GM21526 (cell line): Measurements from ENCODE around the gene SMIM41.

Experiments used
- ATAC-seq: cut with Tn5 transposase; IDR thresholded peaks from one replicate; pipeline ENCODE4 v1.9.1; 2021; ENCODE audit warnings: moderate library complexity; ENCODE audit not compliant: unreplicated experiment, low FRiP score

Gene SMIM41

DNA sequence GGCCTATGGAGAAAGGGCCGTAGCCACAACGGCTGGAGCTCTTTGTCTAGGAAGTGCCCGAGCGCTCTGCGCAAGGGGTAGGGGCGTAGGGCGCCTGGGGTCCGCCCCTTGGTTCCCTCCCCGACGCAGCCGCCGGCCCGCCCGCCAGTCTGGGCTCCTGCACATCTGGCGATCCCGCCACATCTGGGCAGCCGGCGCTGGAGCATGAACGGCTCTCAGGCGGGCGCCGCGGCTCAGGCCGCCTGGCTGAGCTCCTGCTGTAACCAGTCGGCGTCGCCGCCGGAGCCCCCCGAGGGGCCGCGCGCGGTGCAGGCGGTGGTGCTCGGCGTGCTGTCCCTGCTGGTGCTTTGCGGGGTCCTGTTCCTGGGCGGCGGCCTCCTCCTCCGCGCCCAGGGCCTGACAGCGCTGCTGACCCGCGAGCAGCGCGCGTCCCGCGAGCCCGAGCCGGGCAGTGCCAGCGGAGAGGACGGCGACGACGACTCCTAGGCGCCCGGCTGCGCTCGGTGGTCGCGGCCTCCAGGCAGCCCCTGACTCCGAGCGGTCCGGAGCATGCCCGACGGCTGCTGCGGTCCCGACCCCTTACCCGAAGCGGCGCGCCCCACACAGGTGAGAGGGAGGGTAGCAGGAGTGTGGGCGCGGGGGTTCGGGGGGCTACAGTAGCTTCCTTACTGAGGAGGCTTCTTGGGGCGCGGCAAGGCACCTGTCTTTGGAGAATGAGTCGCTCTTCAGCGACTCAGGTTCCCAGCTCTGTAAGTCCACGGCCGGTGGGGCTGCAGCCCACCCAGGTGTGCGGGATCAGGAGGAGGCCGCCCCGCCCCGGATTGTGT is at the start of gene SMIM41:
Gene SMIM41 (plus strand): TSS at position 129 of the 827 bp plus-strand sequence. CDS start 76 bp downstream, at position 205.
- ATAC-seq = no peak

GRCh38 chr12:52032446-52032803 is 47.1 kb upstream of the SMIM41 start:
- no peak for ATAC-seq

DNA sequence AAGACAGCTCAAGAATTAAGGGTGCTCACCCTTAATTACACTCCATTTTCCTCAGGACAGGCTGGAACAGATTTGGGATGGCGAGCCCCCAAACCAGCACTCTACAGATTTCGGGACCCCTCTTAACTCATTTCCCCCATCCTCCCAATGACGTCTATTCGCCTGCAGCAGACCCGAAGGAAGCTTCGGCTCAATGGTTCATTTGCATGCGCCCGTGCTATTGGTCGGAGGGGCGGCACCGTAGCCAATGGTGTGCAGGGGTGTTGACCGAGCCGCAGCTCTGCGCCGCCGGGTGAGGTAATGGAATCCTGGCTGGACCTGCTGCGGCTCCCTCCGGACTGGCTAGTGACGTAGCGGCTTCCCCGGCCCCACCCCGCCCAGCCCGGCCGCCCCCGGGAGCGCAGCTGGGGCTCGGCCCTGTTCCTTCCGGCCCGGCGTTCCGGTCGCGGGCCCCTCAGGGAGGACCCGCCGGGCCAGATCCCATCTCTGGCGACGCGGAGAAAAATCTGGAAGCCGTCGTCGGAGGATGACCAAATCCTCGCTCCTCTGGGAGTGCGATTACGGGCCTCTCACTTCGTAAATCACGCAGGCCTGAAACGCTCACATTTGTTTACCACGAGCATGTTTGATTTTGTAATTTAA is 46.6 kb upstream of the SMIM41 start:
- ATAC-seq = peak; percentile 86

GRCh38 chr12:52033446-52034140 is 45.9 kb upstream of the SMIM41 start:
- no peak for ATAC-seq

GRCh38 chr12:52035190-52035589 is 44.3 kb upstream of the SMIM41 start:
- ATAC-seq = no peak

DNA sequence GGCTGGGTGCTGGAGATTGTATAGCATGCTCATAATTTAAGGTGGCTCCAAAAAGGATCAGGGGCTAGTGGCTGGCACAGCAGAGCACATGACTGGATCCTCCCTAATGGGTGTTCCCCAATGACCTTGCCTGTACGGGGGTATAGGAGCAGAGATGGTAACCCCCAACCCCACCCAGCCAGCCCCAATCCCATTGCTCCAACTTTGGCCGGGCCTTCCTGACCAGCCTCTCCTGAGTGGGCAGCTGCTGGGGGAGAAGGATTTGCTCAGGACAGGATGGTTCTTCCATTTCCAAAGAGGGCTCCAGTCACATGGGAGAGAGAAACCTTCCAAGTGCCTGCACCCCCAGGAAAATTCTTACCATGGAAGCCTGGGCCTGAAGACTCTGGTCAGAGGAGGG is 43.6 kb upstream of the SMIM41 start:
- no peak for ATAC-seq

GRCh38 chr12:52036587-52037171 is 42.8 kb upstream of the SMIM41 start:
- ATAC-seq = no peak

GRCh38 chr12:52037248-52037861 is 42.1 kb upstream of the SMIM41 start:
- no peak for ATAC-seq

GRCh38 chr12:52038447-52038846 is 41.1 kb upstream of the SMIM41 start:
- no peak for ATAC-seq

DNA sequence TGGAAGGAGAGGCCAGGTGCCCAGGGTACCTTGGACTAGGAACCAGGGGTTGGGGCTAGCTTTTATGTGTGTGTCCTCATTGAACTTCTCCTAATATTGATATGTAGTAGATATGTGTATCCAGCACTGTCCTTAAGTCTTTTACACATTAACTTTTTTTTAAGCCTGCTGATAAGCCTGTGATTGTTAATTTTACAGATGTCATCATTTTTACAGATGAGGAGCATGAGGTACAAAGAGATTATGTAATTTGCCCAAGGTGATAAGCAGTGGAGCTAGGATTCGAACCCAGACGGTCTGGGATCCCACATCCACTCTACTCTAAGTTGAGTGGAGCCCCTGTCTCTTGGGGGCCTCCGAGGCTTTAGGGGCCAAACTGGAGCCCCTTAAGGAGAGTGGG is 38.5 kb upstream of the SMIM41 start:
- no peak for ATAC-seq

DNA sequence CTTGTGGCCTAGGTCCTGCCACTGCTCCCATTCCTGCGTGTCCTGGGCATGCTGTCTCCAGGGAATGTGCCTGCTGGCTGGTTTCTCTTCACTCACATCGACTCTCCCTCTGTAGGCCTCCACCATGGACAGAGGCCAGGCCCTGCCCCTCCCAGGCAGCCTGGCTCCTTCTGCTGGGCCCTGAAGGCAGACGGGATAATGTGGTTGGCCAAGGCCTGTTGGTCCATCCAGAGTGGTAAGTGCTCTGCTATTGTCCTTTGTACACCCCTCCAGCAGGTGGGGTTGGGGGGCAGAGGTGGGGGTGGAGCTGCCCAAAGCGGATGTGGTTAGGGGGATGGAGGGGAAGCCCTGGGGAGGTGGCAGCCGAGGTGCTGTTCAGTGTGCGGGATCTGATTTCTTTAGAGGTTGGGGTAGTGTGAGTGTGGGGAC is 37.8 kb upstream of the SMIM41 start:
- no peak for ATAC-seq

GRCh38 chr12:52042706-52043385 is 36.7 kb upstream of the SMIM41 start:
- ATAC-seq = no peak

DNA sequence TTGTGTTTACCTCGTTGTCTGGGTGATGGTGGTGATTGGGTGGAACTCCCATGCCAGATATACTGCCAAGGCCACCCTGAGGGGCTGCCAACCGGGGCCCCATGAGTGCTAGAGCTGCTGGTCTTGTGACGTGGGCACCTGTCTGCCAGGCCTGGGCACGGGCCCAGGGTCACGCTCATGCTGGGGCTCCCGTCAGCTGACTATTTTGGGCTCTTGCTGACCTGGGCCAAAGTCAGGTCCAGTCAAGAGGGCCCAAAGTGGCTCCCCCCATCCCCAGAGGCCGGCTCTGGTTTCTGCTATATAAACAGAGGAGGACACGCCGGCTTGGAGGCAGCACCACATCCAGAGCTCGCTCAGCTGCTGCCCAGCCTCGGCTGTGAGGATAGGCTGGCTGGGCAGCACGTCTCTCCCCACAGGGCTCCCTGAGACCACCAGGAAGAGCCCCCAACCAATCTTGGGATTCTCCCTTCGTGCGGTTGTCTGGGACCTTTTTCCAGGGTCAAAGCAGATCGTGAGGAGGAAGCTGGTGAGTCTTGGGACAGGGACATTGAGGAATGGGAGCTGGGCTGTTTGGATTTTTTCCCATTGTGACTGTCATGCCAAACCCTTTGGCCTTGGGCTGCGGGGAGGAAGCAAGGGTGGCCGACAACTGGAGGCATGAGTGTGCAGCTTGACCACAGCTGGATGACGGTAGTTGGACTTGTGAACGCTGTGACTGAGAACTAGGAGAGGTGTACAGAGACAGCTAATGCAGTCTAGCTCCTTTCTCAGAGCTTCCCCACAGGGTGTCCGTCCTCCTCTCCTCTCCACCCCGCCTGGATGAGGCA is 35.9 kb upstream of the SMIM41 start:
- no peak for ATAC-seq

DNA sequence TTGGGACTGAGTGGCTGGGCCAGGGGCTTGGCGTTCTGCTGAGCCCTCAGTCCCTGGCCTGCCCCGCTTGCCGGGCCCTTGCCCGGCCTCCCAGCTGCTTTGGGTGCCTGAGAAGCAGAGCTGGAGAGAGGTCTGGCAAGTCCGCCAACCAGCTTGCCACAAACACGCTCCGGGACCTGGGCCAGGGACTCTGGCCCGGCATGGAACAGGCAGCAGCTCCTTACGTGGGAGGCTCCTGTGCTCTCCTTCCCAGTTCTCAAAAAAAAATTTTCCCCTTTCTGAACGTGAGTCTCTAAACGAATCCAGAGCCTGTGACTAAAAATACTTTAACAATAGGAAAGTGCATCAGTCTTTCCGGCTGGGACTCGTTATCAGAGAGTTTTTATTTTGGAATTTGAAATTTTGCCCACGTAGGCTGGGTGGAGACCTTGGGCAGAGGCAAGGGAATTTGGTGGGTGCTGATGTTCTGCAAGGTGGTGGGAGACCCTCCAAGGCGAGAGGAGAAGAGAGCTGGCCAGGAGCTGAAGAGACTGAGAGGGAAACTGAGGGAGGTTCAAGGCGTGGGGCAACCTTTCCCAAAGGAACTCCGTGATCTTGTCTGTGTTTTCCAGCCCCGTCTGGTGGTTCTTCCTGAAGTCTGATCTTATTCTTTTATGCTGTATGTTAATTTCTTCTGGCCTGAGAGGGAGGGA is 35.1 kb upstream of the SMIM41 start:
- ATAC-seq = no peak

DNA sequence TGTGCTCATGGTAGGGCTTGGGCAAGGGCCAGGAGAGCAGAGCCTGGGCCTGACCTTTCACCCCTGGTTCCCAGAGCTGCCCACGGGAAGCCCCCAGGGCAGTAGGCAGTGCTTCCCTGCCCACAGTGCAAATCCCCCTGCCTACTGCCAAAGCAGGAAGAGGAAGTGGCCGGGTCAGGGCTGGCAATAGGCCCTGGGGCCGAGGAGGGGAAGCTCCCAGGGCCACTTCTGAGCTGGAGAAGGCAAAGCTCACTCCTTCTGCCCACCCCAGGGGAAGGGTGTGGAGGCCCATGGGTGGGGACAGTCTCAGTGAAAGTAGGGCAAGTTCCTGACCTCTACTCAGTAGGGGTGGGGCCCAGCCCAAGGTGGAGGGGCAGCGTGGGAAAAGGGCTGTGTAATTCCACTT is 33.7 kb upstream of the SMIM41 start:
- ATAC-seq = no peak

GRCh38 chr12:52046859-52047258 is 32.6 kb upstream of the SMIM41 start:
- ATAC-seq = no peak

- ATAC-seq = no peak
Measured at GRCh38 chr12:52049286-52049685, 30.2 kb upstream of the SMIM41 start.

- no peak for ATAC-seq
Measured at GRCh38 chr12:52049688-52050087, 29.8 kb upstream of the SMIM41 start.
